22Rv1 (cell line): Measurements from ENCODE around the gene ZNF730.
"Not testable (repeated sequence)": the region's sequence is repeated elsewhere in the genome, so short reads cannot be mapped to it uniquely, and the experiment has no call there.

Experiments
- ZFX ChIP-seq: fragments of 450-650 bp; IDR thresholded peaks from 2 replicates; pipeline ENCODE4 v1.6.1; 2017; ENCODE audit warnings: antibody characterized with exemption, borderline replicate concordance
- TF ChIP-seq, protein P1 (sequence below): fragments of 450-650 bp; IDR thresholded peaks from 2 replicates; pipeline ENCODE4 v1.5.1; 2017; ENCODE audit warnings: mild to moderate bottlenecking

GRCh38 chr19:23077776-23078175, 39.0 kb upstream of the ZNF730 start:
- TF ChIP-seq, protein P1, sequence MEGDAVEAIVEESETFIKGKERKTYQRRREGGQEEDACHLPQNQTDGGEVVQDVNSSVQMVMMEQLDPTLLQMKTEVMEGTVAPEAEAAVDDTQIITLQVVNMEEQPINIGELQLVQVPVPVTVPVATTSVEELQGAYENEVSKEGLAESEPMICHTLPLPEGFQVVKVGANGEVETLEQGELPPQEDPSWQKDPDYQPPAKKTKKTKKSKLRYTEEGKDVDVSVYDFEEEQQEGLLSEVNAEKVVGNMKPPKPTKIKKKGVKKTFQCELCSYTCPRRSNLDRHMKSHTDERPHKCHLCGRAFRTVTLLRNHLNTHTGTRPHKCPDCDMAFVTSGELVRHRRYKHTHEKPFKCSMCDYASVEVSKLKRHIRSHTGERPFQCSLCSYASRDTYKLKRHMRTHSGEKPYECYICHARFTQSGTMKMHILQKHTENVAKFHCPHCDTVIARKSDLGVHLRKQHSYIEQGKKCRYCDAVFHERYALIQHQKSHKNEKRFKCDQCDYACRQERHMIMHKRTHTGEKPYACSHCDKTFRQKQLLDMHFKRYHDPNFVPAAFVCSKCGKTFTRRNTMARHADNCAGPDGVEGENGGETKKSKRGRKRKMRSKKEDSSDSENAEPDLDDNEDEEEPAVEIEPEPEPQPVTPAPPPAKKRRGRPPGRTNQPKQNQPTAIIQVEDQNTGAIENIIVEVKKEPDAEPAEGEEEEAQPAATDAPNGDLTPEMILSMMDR: not testable (repeated sequence)
- TF ChIP-seq ZFX: not testable (repeated sequence)
